B cell (primary cell): ENCODE results near the gene H3-3A. TPM values are rescaled to one million over a fixed set of nuclear protein-coding genes. Genes with fewer than 3 reads are reported as not detected.

Experiments used
- ATAC-seq: fragments of 200-7000 bp; cut with Tn5 transposase; one replicate; pipeline ENCODE4 v1.10.0; 2021; ENCODE audit warnings: low read depth, mild to moderate bottlenecking, moderate number of reproducible peaks, moderate library complexity
- CTCF ChIA-PET: fragments of 350-600 bp; sonication (Branson Sonifier 250); formaldehyde crosslinking; loops from one replicate; lab custom pipeline; 2021; ENCODE audit warnings: antibody characterized with exemption, inconsistent platforms; lab: Charles Lee
- POLR2A ChIA-PET: fragments of 350-600 bp; sonication (Branson Sonifier 250); formaldehyde crosslinking; loops from one replicate; lab custom pipeline; 2021; ENCODE audit warnings: antibody characterized with exemption; lab: Charles Lee
- DNase-seq: peaks from one replicate; pipeline ENCODE4 v3.0.0; 2013
- H2AFZ ChIP-seq: 2 replicates; pipeline ENCODE4 v1.6.1; 2012; ENCODE audit warnings: mild to moderate bottlenecking, low read depth, low read length; ENCODE audit not compliant: insufficient read depth, poor library complexity, severe bottlenecking
- H3K27ac ChIP-seq, 2 donors: 1 replicate in 1 of 2; 2 replicates in 1 of 2; pipeline ENCODE4 v1.5.1; 2012 to 2013; ENCODE audit warnings: low read length in 2 of 2, mild to moderate bottlenecking in 2 of 2, moderate library complexity in 1 of 2
- H3K27me3 ChIP-seq, 4 experiments: fragments of 200-600 bp in 1 of 4; sonication (generic) in 1 of 4; replicated peaks in 1 of 4; 1 replicate in 2 of 4; 2 replicates in 2 of 4; pipeline versions ENCODE4 v1.6.1 to v1.7.0; 2013 to 2016; ENCODE audit warnings: low read length in 3 of 4, mild to moderate bottlenecking in 2 of 4, mixed read lengths in 1 of 4, moderate library complexity in 1 of 4; ENCODE audit not compliant: insufficient read depth in 4 of 4, control insufficient read depth in 3 of 4; ENCODE audit errors: control extremely low read depth in 1 of 4
- H3K36me3 ChIP-seq, 2 experiments: replicated peaks in 1 of 2; 1 replicate in 1 of 2; 2 replicates in 1 of 2; pipeline versions ENCODE4 v1.6.1 to v1.7.1; 2013; ENCODE audit warnings: low read length in 1 of 2; ENCODE audit not compliant: insufficient read depth in 2 of 2, control insufficient read depth in 1 of 2; ENCODE audit errors: control extremely low read depth in 1 of 2, extremely low read depth in 1 of 2
- H3K4me1 ChIP-seq, 2 donors: fragments of 200-600 bp in 1 of 2; sonication (generic) in 1 of 2; 1 replicate in 1 of 2; 2 replicates in 1 of 2; pipeline versions ENCODE4 v1.5.1 to v1.6.1; 2013 to 2017; ENCODE audit warnings: low read length in 2 of 2; ENCODE audit not compliant: control insufficient read depth in 2 of 2, insufficient read depth in 2 of 2
- H3K4me2 ChIP-seq: replicated peaks from 2 replicates; pipeline ENCODE3; 2012; ENCODE audit warnings: mild to moderate bottlenecking, low read depth, low read length; ENCODE audit not compliant: poor library complexity, severe bottlenecking
- H3K4me3 ChIP-seq, 5 experiments: fragments of 200-600 bp in 1 of 5; sonication (generic) in 1 of 5; 1 replicate in 3 of 5; 2 replicates in 2 of 5; pipeline versions ENCODE4 v1.5.1 to v1.7.0; 2011 to 2016; ENCODE audit warnings: low read length in 4 of 5, mild to moderate bottlenecking in 4 of 5, low read depth in 2 of 5, control low read depth in 1 of 5, moderate library complexity in 1 of 5; ENCODE audit not compliant: insufficient read depth in 1 of 5; ENCODE audit errors: control extremely low read depth in 1 of 5, extremely low read depth in 1 of 5
- H3K79me2 ChIP-seq: fragments of 200-600 bp; sonication (generic); one replicate; pipeline ENCODE4 v1.6.0; 2016; ENCODE audit warnings: low read length; ENCODE audit not compliant: control insufficient read depth, insufficient read depth
- H3K9ac ChIP-seq: fragments of 200-600 bp; sonication (generic); 2 replicates; pipeline ENCODE4 v1.6.1; 2017; ENCODE audit warnings: mild to moderate bottlenecking, low read length, moderate library complexity
- H3K9me3 ChIP-seq, 3 donors: one replicate each; pipeline versions ENCODE4 v1.6.1 to v1.7.1; 2013; ENCODE audit warnings: low read length in 2 of 3; ENCODE audit not compliant: control insufficient read depth in 2 of 3, insufficient read depth in 1 of 3; ENCODE audit errors: control extremely low read depth in 1 of 3
- H4K20me1 ChIP-seq: 2 replicates; pipeline ENCODE4 v1.6.0; 2012; ENCODE audit warnings: mild to moderate bottlenecking, low read length; ENCODE audit not compliant: insufficient read depth, control insufficient read depth, poor library complexity, severe bottlenecking
- H3K27ac Mint-ChIP-seq: one replicate; pipeline ENCODE4 v1.8.0; 2021; ENCODE audit warnings: mixed read lengths
- H3K27me3 Mint-ChIP-seq: one replicate; pipeline ENCODE4 v1.8.0; 2021; ENCODE audit warnings: mixed read lengths
- H3K4me1 Mint-ChIP-seq: one replicate; pipeline ENCODE4 v1.8.0; 2021; ENCODE audit warnings: mixed read lengths
- H3K4me3 Mint-ChIP-seq: one replicate; pipeline ENCODE4 v1.8.0; 2021; ENCODE audit warnings: mixed read lengths
- H3K9me3 Mint-ChIP-seq: one replicate; pipeline ENCODE4 v1.8.0; 2022; ENCODE audit warnings: mixed read lengths; ENCODE audit not compliant: insufficient read depth
- CTCF ChIP-seq: fragments of 200-600 bp; IDR thresholded peaks from one replicate; pipeline ENCODE4 v1.8.0; 2022; ENCODE audit warnings: antibody characterized with exemption, mild to moderate bottlenecking
- EZH2 ChIP-seq: IDR thresholded peaks from 2 replicates; pipeline ENCODE4 v1.6.1; 2012; ENCODE audit warnings: borderline replicate concordance, low read depth, mild to moderate bottlenecking, moderate library complexity, low read length; ENCODE audit not compliant: insufficient read depth, poor library complexity, severe bottlenecking
- WGBS: methylation state at CpG from one replicate; pipeline ENCODE4 v1.1.5; 2013; ENCODE audit warnings: missing lambda C conversion rate; ENCODE audit not compliant: insufficient coverage; 5-methylcytosine and 5-hydroxymethylcytosine counted together
- intact Hi-C: fragments of 100-400 bp; cut with micrococcal nuclease; formaldehyde crosslinking; loops from one replicate; pipeline ENCODE4 v1.10.0; 2022
- polyA plus RNA-seq: library from polyadenylated mRNA; depleted of rRNA; stranded (reverse); fragments of >200 nt; gene quantifications from 2 replicates; pipeline ENCODE4 v1.2.3, GENCODE V29; 2012
- total RNA-seq, 2 donors: library from RNA; stranded (reverse); fragments of 120-200 nt in 1 of 2; gene quantifications; 1 replicate in 1 of 2; 2 replicates in 1 of 2; pipeline versions ENCODE4 v1.2.3 to v1.2.4, GENCODE V29; 2013 to 2022

H3-3A gene
- total and polyA plus RNA-seq, 2 donors (not counting 1 experiment from before 2014, with no cell fraction given), result 349 to 561 TPM

- no peaks in the 10 kb centered on the region for H3K27me3 Mint-ChIP-seq
- DNase-seq, result peak; percentile 56
- Histone ChIP-seq H3K4me3 (no peak overlapping the region), H3K36me3 (no peaks in the 10 kb centered on the region), H3K4me1 (peaks cover 33 to 40% of the 10 kb centered on the region in 2 donors), H4K20me1 (no peaks in the 10 kb centered on the region), H3K9me3 (no peaks in the 10 kb centered on the region), H3K27me3 (no peaks in the 10 kb centered on the region), H3K9ac (no peak overlapping the region), H3K79me2 (no peaks in the 10 kb centered on the region), H3K4me2 (peak overlapping the region; percentile 23), H2AFZ (peak overlapping the region; percentile 52), H3K27ac (peak overlapping the region in 1 of 2 donors; percentile 51)
- peak overlapping the region; percentile 51 for H3K4me3 Mint-ChIP-seq
- intact Hi-C loops, result no loop called here
- ChIA-PET CTCF (interaction anchor here (0.6 to 7.2 kb wide), 15 partner anchors 12 to 250 kb away, joined by 3 to 107 read pairs (median 5); partner anchors contain the start of gene H3-3A), POLR2A (interaction anchor here (0.7 to 5.6 kb wide), 7 partner anchors 12 to 46 kb away, joined by 4 to 47 read pairs (median 8); partner anchors contain the start of gene H3-3A)
- no peaks in the 10 kb centered on the region for H3K9me3 Mint-ChIP-seq
- TF ChIP-seq CTCF (no peak), EZH2 (no peak)
- ATAC-seq, result no peak
- 28% methylated on average over 2 of the region's 3 CpGs for WGBS
- H3K4me1 Mint-ChIP-seq, result peaks cover 40% of the 10 kb centered on the region
- peak overlapping the region; percentile 82 for H3K27ac Mint-ChIP-seq
Measured at GRCh38 chr1:226107471-226108460, 45.2 kb downstream of the H3-3A start.
